Spleen (tissue), 11 donors: ENCODE results near the gene ANGEL2. TPM values are rescaled to one million over a fixed set of nuclear protein-coding genes. Genes with fewer than 3 reads are reported as not detected.
"Not testable (repeated sequence)": the region's sequence is repeated elsewhere in the genome, so short reads cannot be mapped to it uniquely, and the experiment has no call there.

ENCODE experiments used
- DNase-seq: peaks from one replicate; pipeline ENCODE4 v3.0.0-alpha.2; 2020
- H3K27ac ChIP-seq, 8 donors: fragments of 200-600 bp; sonication (generic) in 7 of 8; 1 replicate in 4 of 8; 2 replicates in 4 of 8; pipeline versions ENCODE4 v1.5.0 to v1.8.0; 2016 to 2021; ENCODE audit warnings: inconsistent platforms in 4 of 8, mild to moderate bottlenecking in 4 of 8, moderate library complexity in 1 of 8
- H3K27me3 ChIP-seq, 7 donors: fragments of 200-600 bp; sonication (generic) in 6 of 7; replicated peaks in 1 of 7; 1 replicate in 4 of 7; 2 replicates in 3 of 7; pipeline versions ENCODE4 v1.5.0 to v1.8.0; 2016 to 2021; ENCODE audit warnings: inconsistent platforms in 3 of 7, mild to moderate bottlenecking in 1 of 7
- H3K36me3 ChIP-seq, 6 donors: fragments of 200-600 bp; sonication (generic) in 5 of 6; 1 replicate in 4 of 6; 2 replicates in 2 of 6; pipeline versions ENCODE4 v1.5.0 to v1.8.0; 2016 to 2021; ENCODE audit warnings: inconsistent platforms in 2 of 6
- H3K4me1 ChIP-seq, 6 donors: fragments of 200-600 bp; sonication (generic) in 5 of 6; 1 replicate in 3 of 6; 2 replicates in 3 of 6; pipeline versions ENCODE4 v1.5.0 to v1.8.0; 2016 to 2021; ENCODE audit warnings: inconsistent platforms in 3 of 6
- H3K4me3 ChIP-seq, 8 donors: fragments of 200-600 bp; sonication (generic) in 7 of 8; 1 replicate in 4 of 8; 2 replicates in 4 of 8; pipeline versions ENCODE4 v1.5.0 to v1.8.0; 2016 to 2021; ENCODE audit warnings: inconsistent platforms in 4 of 8, mild to moderate bottlenecking in 4 of 8, moderate library complexity in 2 of 8
- H3K9me3 ChIP-seq, 8 donors: fragments of 200-600 bp; sonication (generic) in 7 of 8; 1 replicate in 4 of 8; 2 replicates in 4 of 8; pipeline versions ENCODE4 v1.5.0 to v1.8.0; 2016 to 2021; ENCODE audit warnings: inconsistent platforms in 4 of 8
- CTCF ChIP-seq, 11 experiments: fragments of 200-600 bp in 7 of 11; fragments of 450-650 bp in 4 of 11; sonication (generic) in 4 of 11; IDR thresholded peaks in 8 of 11; conservative IDR thresholded peaks in 3 of 11; 1 replicate in 7 of 11; 2 replicates in 4 of 11; pipeline versions ENCODE4 v1.4.0 to v1.8.0; 2016 to 2021; ENCODE audit warnings: antibody characterized with exemption in 11 of 11, inconsistent platforms in 4 of 11, mild to moderate bottlenecking in 1 of 11
- POLR2A ChIP-seq, 3 donors: fragments of 450-650 bp; IDR thresholded peaks; one replicate each; pipeline ENCODE4 v1.5.1; 2017; ENCODE audit warnings: antibody characterized with exemption in 3 of 3, mild to moderate bottlenecking in 1 of 3
- POLR2AphosphoS5 ChIP-seq, 3 donors: sonication (generic); formaldehyde crosslinking; IDR thresholded peaks; one replicate each; pipeline ENCODE4 v1.5.1; 2017; ENCODE audit warnings: antibody characterized with exemption in 3 of 3
- WGBS, 5 donors: extraction: QIAGEN DNeasy Blood & Tissue Kit in 3 of 5; methylation state at CpG; one replicate each; pipeline versions ENCODE4 v1.1.5 to v1.1.7; 2013 to 2018; 5-methylcytosine and 5-hydroxymethylcytosine counted together
- intact Hi-C: fragments of 100-400 bp; cut with DNase I; formaldehyde crosslinking; loops from one replicate; pipeline ENCODE4 v1.15.0; 2023; ENCODE audit warnings: low total_unique reads
- polyA plus RNA-seq, 3 donors: library from polyadenylated mRNA; stranded (reverse); fragments of 200-250 nt; gene quantifications; one replicate each; pipeline ENCODE4 v1.2.1, GENCODE V29; 2013
- total RNA-seq, 7 donors: library from RNA; depleted of rRNA in 3 of 7; stranded (reverse); fragments of >200 nt in 3 of 7; fragmentation: NEBNext Ultra II Directional in 4 of 7; extraction: Animal tissue kit (Norgen Biotek cat#: 25700) in 4 of 7; gene quantifications; one replicate each; pipeline versions ENCODE4 v1.1.0 to v1.2.1, GENCODE V29; 2016 to 2021
- donor health status: healthy with polysubstance abuse.
- donor health status: DM: no; HTN: no; CAD: no; lungs with moderate emphysema.
- donor health status: DM: no; HTN: no; CAD: no.
- donor health status: Bipolar disorder and iron deficiency.
- donor health status: healthy.
- donor health status: DM: no; HTN: no; CAD: no.
- donor health status: DM: yes; HTN: yes; CAD: no.

ANGEL2 gene
- total and polyA plus RNA-seq, 10 donors, result 18.3 to 96.8 (median 50.9) TPM

GRCh38 chr1:212967801-212968200 is 47.9 kb downstream of the ANGEL2 start:
- WGBS, 5 donors, result 76 to 84% (median 80%) methylated on average over 8 of the region's 8 CpGs
- Histone ChIP-seq H3K36me3 (no peaks in the 10 kb centered on the region), H3K4me1 (no peaks in the 10 kb centered on the region), H3K27ac (no peak overlapping the region), H3K9me3 (no peaks in the 10 kb centered on the region), H3K4me3 (no peak overlapping the region), H3K27me3 (peaks cover 0 to 11% (median 0%) of the 10 kb centered on the region in 7 donors)
- intact Hi-C loops, result no loop called here
- no peak for DNase-seq
- no peak for TF ChIP-seq POLR2AphosphoS5 (IDR thresholded peaks at IDR 0.05)
- TF ChIP-seq CTCF (IDR thresholded peaks at IDR 0.05 in 8 of 11, conservative IDR thresholded peaks at IDR 0.05 in 3 of 11), result peak in 5 of 11 experiments; percentile 14 to 37 (median 29)

- intact Hi-C loops, result no loop called here
- H3K27me3 ChIP-seq, result peaks cover 0 to 11% (median 0%) of the 10 kb centered on the region in 7 donors
- H3K9me3 ChIP-seq, result no peaks in the 10 kb centered on the region
- H3K27ac ChIP-seq, result no peak overlapping the region
- WGBS, 5 donors, result 86 to 92% (median 90%) methylated on average over 5 of the region's 5 CpGs
- TF ChIP-seq POLR2A (IDR thresholded peaks at IDR 0.05), result no peak
- TF ChIP-seq POLR2AphosphoS5 (IDR thresholded peaks at IDR 0.05), result no peak
- TF ChIP-seq CTCF (IDR thresholded peaks at IDR 0.05 in 8 of 11, conservative IDR thresholded peaks at IDR 0.05 in 3 of 11), result no peak
- no peak overlapping the region for H3K4me3 ChIP-seq
- H3K36me3 ChIP-seq, result no peaks in the 10 kb centered on the region
- no peak for DNase-seq
- H3K4me1 ChIP-seq, result no peaks in the 10 kb centered on the region
These were observed 49.1 kb downstream of the ANGEL2 start for GRCh38 chr1:212966616-212967015.

GRCh38 chr1:212964993-212965392 is 50.7 kb downstream of the ANGEL2 start:
- H3K4me1 ChIP-seq, H3K4me3 ChIP-seq, H3K9me3 ChIP-seq, DNase-seq, H3K27ac ChIP-seq, H3K36me3 ChIP-seq, intact Hi-C loops: not testable (repeated sequence)
- WGBS, 5 donors, result 93 to 100% (median 96%) methylated on average over 1 of the region's 1 CpG
- H3K27me3 ChIP-seq, result peaks cover 0 to 11% (median 0%) of the 10 kb centered on the region in 7 donors

- DNase-seq, result no peak
- TF ChIP-seq POLR2AphosphoS5 (IDR thresholded peaks at IDR 0.05), result no peak
- no peak for TF ChIP-seq CTCF (IDR thresholded peaks at IDR 0.05 in 8 of 11, conservative IDR thresholded peaks at IDR 0.05 in 3 of 11)
- no peak for TF ChIP-seq POLR2A (IDR thresholded peaks at IDR 0.05)
- Histone ChIP-seq H3K27ac (no peak overlapping the region), H3K36me3 (no peaks in the 10 kb centered on the region), H3K9me3 (no peaks in the 10 kb centered on the region), H3K27me3 (peaks cover 0 to 11% (median 0%) of the 10 kb centered on the region in 7 donors), H3K4me3 (no peak overlapping the region), H3K4me1 (no peaks in the 10 kb centered on the region)
- intact Hi-C loops, result no loop called here
- WGBS, 5 donors, result 92 to 95% (median 94%) methylated on average over 6 of the region's 6 CpGs
These were observed 51.6 kb downstream of the ANGEL2 start for GRCh38 chr1:212964102-212964501.

- Histone ChIP-seq H3K36me3 (no peaks in the 10 kb centered on the region), H3K27ac (no peak overlapping the region)
- intact Hi-C loops, result no loop called here
These were observed 53.2 kb downstream of the ANGEL2 start for GRCh38 chr1:212962509-212962908.

More at GRCh38 chr1:212962509-212962908, 53.2 kb downstream of the ANGEL2 start:
- Histone ChIP-seq H3K9me3 (no peaks in the 10 kb centered on the region), H3K4me1 (no peaks in the 10 kb centered on the region), H3K27me3 (peaks cover 0 to 11% (median 0%) of the 10 kb centered on the region in 7 donors), H3K4me3 (no peak overlapping the region)
- TF ChIP-seq POLR2AphosphoS5 (IDR thresholded peaks at IDR 0.05), result no peak
- no peak for TF ChIP-seq POLR2A (IDR thresholded peaks at IDR 0.05)
- no peak for TF ChIP-seq CTCF (IDR thresholded peaks at IDR 0.05 in 8 of 11, conservative IDR thresholded peaks at IDR 0.05 in 3 of 11)
- whole genome bisulfite sequencing, 5 donors, result 84 to 96% (median 91%) methylated on average over 5 of the region's 5 CpGs
- DNase-seq, result no peak
